ENCODE measurements around the gene KRTCAP2.

KRTCAP2 gene

GRCh38 chr1:155127105-155127966 is 45.8 kb downstream of the KRTCAP2 start, which contains the start of gene EFNA1:
Gene EFNA1 (plus strand): TSS chr1:155127876. CDS start chr1:155127978, 102 bp downstream.
- H3K27ac ChIP-seq (ENCODE audit: low read depth, low read length) = peak within 1 kb of the TSS; percentile 48
- H3K9me3 ChIP-seq (ENCODE audit: control insufficient read depth, insufficient read depth, low read length) = no peaks in the 10 kb centered on the region
- H3K4me3 ChIP-seq (ENCODE audit: low read depth, low read length) = peak within 1 kb of the TSS; percentile 69
- peaks cover 57% of the 10 kb centered on the region for H3K4me1 ChIP-seq (ENCODE audit: control insufficient read depth, insufficient read depth, low read length)
- H3K9ac ChIP-seq (ENCODE audit: low read depth, low read length) = no peak within 1 kb of the TSS
- peaks cover 6% of the 10 kb centered on the region; the same call in 1 of the 2 replicates for H3K36me3 ChIP-seq (ENCODE audit: control insufficient read depth, insufficient read depth, low read length)
- peaks cover 59% of the 10 kb centered on the region for H3K27me3 ChIP-seq (ENCODE audit: control insufficient read depth, insufficient read depth, low read length)

GRCh38 chr1:155126556-155127104 is 46.5 kb downstream of the KRTCAP2 start:
- Histone ChIP-seq H3K4me3 (ENCODE audit: low read depth, low read length) (peak overlapping the region; percentile 69), H3K9me3 (ENCODE audit: control insufficient read depth, insufficient read depth, low read length) (no peaks in the 10 kb centered on the region), H3K9ac (ENCODE audit: low read depth, low read length) (no peak overlapping the region), H3K36me3 (ENCODE audit: control insufficient read depth, insufficient read depth, low read length) (peaks cover 3% of the 10 kb centered on the region; the same call in 1 of the 2 replicates), H3K27ac (ENCODE audit: low read depth, low read length) (peak overlapping the region; percentile 48), H3K4me1 (ENCODE audit: control insufficient read depth, insufficient read depth, low read length) (peaks cover 57% of the 10 kb centered on the region), H3K27me3 (ENCODE audit: control insufficient read depth, insufficient read depth, low read length) (peaks cover 59% of the 10 kb centered on the region)

GRCh38 chr1:155125946-155126555 is 47.1 kb downstream of the KRTCAP2 start:
- H3K4me3 ChIP-seq (ENCODE audit: low read depth, low read length) = peak overlapping the region; percentile 69
- H3K9me3 ChIP-seq (ENCODE audit: control insufficient read depth, insufficient read depth, low read length) = no peaks in the 10 kb centered on the region
- peak overlapping the region; percentile 16 for H3K27ac ChIP-seq (ENCODE audit: low read depth, low read length)
- peaks cover 63% of the 10 kb centered on the region for H3K27me3 ChIP-seq (ENCODE audit: control insufficient read depth, insufficient read depth, low read length)
- H3K4me1 ChIP-seq (ENCODE audit: control insufficient read depth, insufficient read depth, low read length) = peaks cover 57% of the 10 kb centered on the region
- no peak overlapping the region for H3K9ac ChIP-seq (ENCODE audit: low read depth, low read length)
- no peaks in the 10 kb centered on the region for H3K36me3 ChIP-seq (ENCODE audit: control insufficient read depth, insufficient read depth, low read length)

- Histone ChIP-seq H3K4me3 (ENCODE audit: low read depth, low read length) (peak overlapping the region; percentile 69), H3K27me3 (ENCODE audit: control insufficient read depth, insufficient read depth, low read length) (peaks cover 64% of the 10 kb centered on the region), H3K4me1 (ENCODE audit: control insufficient read depth, insufficient read depth, low read length) (peaks cover 52% of the 10 kb centered on the region), H3K36me3 (ENCODE audit: control insufficient read depth, insufficient read depth, low read length) (no peaks in the 10 kb centered on the region), H3K27ac (ENCODE audit: low read depth, low read length) (no peak overlapping the region), H3K9ac (ENCODE audit: low read depth, low read length) (no peak overlapping the region), H3K9me3 (ENCODE audit: control insufficient read depth, insufficient read depth, low read length) (no peaks in the 10 kb centered on the region)
These were observed 47.6 kb downstream of the KRTCAP2 start for GRCh38 chr1:155125511-155125945.

GRCh38 chr1:155124503-155125463 is 48.3 kb downstream of the KRTCAP2 start:
- Histone ChIP-seq H3K9ac (ENCODE audit: low read depth, low read length) (no peak overlapping the region), H3K4me1 (ENCODE audit: control insufficient read depth, insufficient read depth, low read length) (peaks cover 47% of the 10 kb centered on the region), H3K4me3 (ENCODE audit: low read depth, low read length) (no peak overlapping the region), H3K27me3 (ENCODE audit: control insufficient read depth, insufficient read depth, low read length) (peaks cover 71% of the 10 kb centered on the region), H3K36me3 (ENCODE audit: control insufficient read depth, insufficient read depth, low read length) (no peaks in the 10 kb centered on the region), H3K27ac (ENCODE audit: low read depth, low read length) (no peak overlapping the region), H3K9me3 (ENCODE audit: control insufficient read depth, insufficient read depth, low read length) (no peaks in the 10 kb centered on the region)

GRCh38 chr1:155123801-155124200 is 49.3 kb downstream of the KRTCAP2 start:
- Histone ChIP-seq H3K9me3 (ENCODE audit: control insufficient read depth, insufficient read depth, low read length) (no peaks in the 10 kb centered on the region), H3K27ac (ENCODE audit: low read depth, low read length) (no peak overlapping the region), H3K36me3 (ENCODE audit: control insufficient read depth, insufficient read depth, low read length) (no peaks in the 10 kb centered on the region), H3K9ac (ENCODE audit: low read depth, low read length) (no peak overlapping the region), H3K27me3 (ENCODE audit: control insufficient read depth, insufficient read depth, low read length) (peaks cover 65% of the 10 kb centered on the region), H3K4me3 (ENCODE audit: low read depth, low read length) (no peak overlapping the region), H3K4me1 (ENCODE audit: control insufficient read depth, insufficient read depth, low read length) (peaks cover 37% of the 10 kb centered on the region)

- peaks cover 51% of the 10 kb centered on the region for H3K27me3 ChIP-seq (ENCODE audit: control insufficient read depth, insufficient read depth, low read length)
- no peak overlapping the region for H3K27ac ChIP-seq (ENCODE audit: low read depth, low read length)
- no peaks in the 10 kb centered on the region for H3K36me3 ChIP-seq (ENCODE audit: control insufficient read depth, insufficient read depth, low read length)
- no peaks in the 10 kb centered on the region for H3K9me3 ChIP-seq (ENCODE audit: control insufficient read depth, insufficient read depth, low read length)
- H3K9ac ChIP-seq (ENCODE audit: low read depth, low read length) = no peak overlapping the region
- H3K4me3 ChIP-seq (ENCODE audit: low read depth, low read length) = no peak overlapping the region
- H3K4me1 ChIP-seq (ENCODE audit: control insufficient read depth, insufficient read depth, low read length) = peaks cover 27% of the 10 kb centered on the region
These were observed 50.8 kb downstream of the KRTCAP2 start for GRCh38 chr1:155122308-155122707.

- Histone ChIP-seq H3K9me3 (ENCODE audit: control insufficient read depth, insufficient read depth, low read length) (no peaks in the 10 kb centered on the region), H3K27me3 (ENCODE audit: control insufficient read depth, insufficient read depth, low read length) (peaks cover 41% of the 10 kb centered on the region)
These were observed 51.9 kb downstream of the KRTCAP2 start for GRCh38 chr1:155121249-155121648.

GRCh38 chr1:155120253-155120652 is 52.9 kb downstream of the KRTCAP2 start:
- peaks cover 31% of the 10 kb centered on the region for H3K27me3 ChIP-seq (ENCODE audit: control insufficient read depth, insufficient read depth, low read length)
- H3K4me1 ChIP-seq (ENCODE audit: control insufficient read depth, insufficient read depth, low read length) = peaks cover 10% of the 10 kb centered on the region
- no peak overlapping the region for H3K9ac ChIP-seq (ENCODE audit: low read depth, low read length)
- H3K9me3 ChIP-seq (ENCODE audit: control insufficient read depth, insufficient read depth, low read length) = no peaks in the 10 kb centered on the region
- no peak overlapping the region for H3K27ac ChIP-seq (ENCODE audit: low read depth, low read length)
- no peak overlapping the region for H3K4me3 ChIP-seq (ENCODE audit: low read depth, low read length)
- H3K36me3 ChIP-seq (ENCODE audit: control insufficient read depth, insufficient read depth, low read length) = no peaks in the 10 kb centered on the region

More at GRCh38 chr1:155121249-155121648, 51.9 kb downstream of the KRTCAP2 start:
- no peaks in the 10 kb centered on the region for H3K36me3 ChIP-seq (ENCODE audit: control insufficient read depth, insufficient read depth, low read length)
- no peak overlapping the region for H3K27ac ChIP-seq (ENCODE audit: low read depth, low read length)
- peaks cover 20% of the 10 kb centered on the region for H3K4me1 ChIP-seq (ENCODE audit: control insufficient read depth, insufficient read depth, low read length)
- no peak overlapping the region for H3K9ac ChIP-seq (ENCODE audit: low read depth, low read length)
- no peak overlapping the region for H3K4me3 ChIP-seq (ENCODE audit: low read depth, low read length)
